Glutamatergic neuron (in vitro differentiated cells): ENCODE data around the gene GRAMD1B. TPM values are rescaled to one million over a fixed set of nuclear protein-coding genes. Genes with fewer than 3 reads are reported as not detected.

Experiments
- DNase-seq: peaks from one replicate; pipeline ENCODE4 v3.0.0; 2022
- H3K27ac Mint-ChIP-seq: one replicate; pipeline ENCODE4 v1.8.0; 2020; ENCODE audit warnings: mild to moderate bottlenecking, mixed read lengths, inconsistent platforms; ENCODE audit not compliant: unreplicated experiment
- H3K27me3 Mint-ChIP-seq: one replicate; pipeline ENCODE4 v1.8.0; 2020; ENCODE audit warnings: mild to moderate bottlenecking, moderate library complexity, mixed read lengths, inconsistent platforms; ENCODE audit not compliant: unreplicated experiment
- H3K36me3 Mint-ChIP-seq: one replicate; pipeline ENCODE4 v1.8.0; 2020; ENCODE audit warnings: mild to moderate bottlenecking, mixed read lengths, inconsistent platforms; ENCODE audit not compliant: unreplicated experiment
- H3K4me1 Mint-ChIP-seq: one replicate; pipeline ENCODE4 v1.8.0; 2020; ENCODE audit warnings: mild to moderate bottlenecking, low read depth, mixed read lengths, inconsistent platforms; ENCODE audit not compliant: unreplicated experiment
- H3K4me3 Mint-ChIP-seq: one replicate; pipeline ENCODE4 v1.8.0; 2020; ENCODE audit warnings: mild to moderate bottlenecking, mixed read lengths, inconsistent platforms; ENCODE audit not compliant: unreplicated experiment
- H3K9me3 Mint-ChIP-seq: one replicate; pipeline ENCODE4 v1.8.0; 2020; ENCODE audit warnings: mild to moderate bottlenecking, moderate library complexity, mixed read lengths, inconsistent platforms; ENCODE audit not compliant: unreplicated experiment
- total RNA-seq: library from RNA; stranded (reverse); fragmentation: NEBNext Ultra II Directional; extraction: Animal tissue kit (Norgen Biotek cat#: 25700); gene quantifications from one replicate; pipeline ENCODE4 v1.2.1, GENCODE V29; 2021; ENCODE audit not compliant: unreplicated experiment
- TF ChIP-seq, protein P1 (sequence below): fragments of 200-600 bp; sonication (generic); IDR thresholded peaks from one replicate; pipeline ENCODE4 v1.5.0; 2021; ENCODE audit not compliant: partially characterized antibody, unreplicated experiment

The GRAMD1B gene
- total RNA-seq, 1 donor from 2014 or later = 12.2 TPM

DNA sequence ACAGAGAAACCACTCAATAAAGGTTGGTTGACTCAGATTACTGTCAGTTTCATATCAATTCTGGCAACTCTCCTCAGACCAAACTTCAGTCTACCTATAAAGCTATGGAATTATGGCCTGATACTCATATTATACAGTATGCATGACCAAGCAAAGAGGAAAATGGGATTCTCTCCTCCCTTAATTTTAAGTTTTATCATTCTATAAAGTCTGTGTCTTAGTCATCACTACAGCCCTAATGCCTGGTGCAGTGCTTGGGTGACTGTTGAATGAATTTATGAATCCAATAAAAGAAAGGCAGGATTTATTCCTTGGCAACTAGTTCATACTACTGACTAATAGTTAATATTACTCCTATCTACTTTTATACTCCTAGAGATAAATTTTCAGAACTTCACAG lies 37.6 kb upstream of the GRAMD1B start:
- no peak overlapping the region for H3K4me3 Mint-ChIP-seq
- no peaks in the 10 kb centered on the region for H3K9me3 Mint-ChIP-seq
- no peaks in the 10 kb centered on the region for H3K36me3 Mint-ChIP-seq
- no peak for DNase-seq
- H3K27ac Mint-ChIP-seq = no peak overlapping the region
- TF ChIP-seq, protein P1, sequence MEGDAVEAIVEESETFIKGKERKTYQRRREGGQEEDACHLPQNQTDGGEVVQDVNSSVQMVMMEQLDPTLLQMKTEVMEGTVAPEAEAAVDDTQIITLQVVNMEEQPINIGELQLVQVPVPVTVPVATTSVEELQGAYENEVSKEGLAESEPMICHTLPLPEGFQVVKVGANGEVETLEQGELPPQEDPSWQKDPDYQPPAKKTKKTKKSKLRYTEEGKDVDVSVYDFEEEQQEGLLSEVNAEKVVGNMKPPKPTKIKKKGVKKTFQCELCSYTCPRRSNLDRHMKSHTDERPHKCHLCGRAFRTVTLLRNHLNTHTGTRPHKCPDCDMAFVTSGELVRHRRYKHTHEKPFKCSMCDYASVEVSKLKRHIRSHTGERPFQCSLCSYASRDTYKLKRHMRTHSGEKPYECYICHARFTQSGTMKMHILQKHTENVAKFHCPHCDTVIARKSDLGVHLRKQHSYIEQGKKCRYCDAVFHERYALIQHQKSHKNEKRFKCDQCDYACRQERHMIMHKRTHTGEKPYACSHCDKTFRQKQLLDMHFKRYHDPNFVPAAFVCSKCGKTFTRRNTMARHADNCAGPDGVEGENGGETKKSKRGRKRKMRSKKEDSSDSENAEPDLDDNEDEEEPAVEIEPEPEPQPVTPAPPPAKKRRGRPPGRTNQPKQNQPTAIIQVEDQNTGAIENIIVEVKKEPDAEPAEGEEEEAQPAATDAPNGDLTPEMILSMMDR = no peak
- H3K4me1 Mint-ChIP-seq = no peaks in the 10 kb centered on the region
- no peaks in the 10 kb centered on the region for H3K27me3 Mint-ChIP-seq

DNA sequence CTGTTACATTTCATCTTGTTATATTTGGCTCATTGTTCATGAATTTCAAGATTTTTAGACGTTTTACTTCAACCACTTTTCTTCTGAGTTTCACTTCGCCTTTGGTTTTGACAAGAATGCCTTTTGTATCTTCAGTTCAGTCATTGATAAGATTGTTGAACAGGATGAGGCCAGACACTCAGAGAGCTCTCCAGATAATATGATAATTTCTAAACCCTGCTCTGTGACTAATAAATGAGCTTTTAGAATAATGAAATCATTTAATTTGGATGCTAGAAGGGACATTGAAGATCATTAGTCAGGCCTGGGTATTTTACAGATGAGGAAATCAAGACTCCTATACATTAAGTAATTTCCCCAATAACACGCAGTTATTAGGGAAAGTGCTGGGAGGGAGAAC lies 37.2 kb upstream of the GRAMD1B start:
- H3K9me3 Mint-ChIP-seq = no peaks in the 10 kb centered on the region
- TF ChIP-seq, protein P1 = no peak
- no peaks in the 10 kb centered on the region for H3K4me1 Mint-ChIP-seq
- no peak for DNase-seq
- no peak overlapping the region for H3K4me3 Mint-ChIP-seq
- no peaks in the 10 kb centered on the region for H3K36me3 Mint-ChIP-seq
- no peak overlapping the region for H3K27ac Mint-ChIP-seq
- no peaks in the 10 kb centered on the region for H3K27me3 Mint-ChIP-seq

DNA sequence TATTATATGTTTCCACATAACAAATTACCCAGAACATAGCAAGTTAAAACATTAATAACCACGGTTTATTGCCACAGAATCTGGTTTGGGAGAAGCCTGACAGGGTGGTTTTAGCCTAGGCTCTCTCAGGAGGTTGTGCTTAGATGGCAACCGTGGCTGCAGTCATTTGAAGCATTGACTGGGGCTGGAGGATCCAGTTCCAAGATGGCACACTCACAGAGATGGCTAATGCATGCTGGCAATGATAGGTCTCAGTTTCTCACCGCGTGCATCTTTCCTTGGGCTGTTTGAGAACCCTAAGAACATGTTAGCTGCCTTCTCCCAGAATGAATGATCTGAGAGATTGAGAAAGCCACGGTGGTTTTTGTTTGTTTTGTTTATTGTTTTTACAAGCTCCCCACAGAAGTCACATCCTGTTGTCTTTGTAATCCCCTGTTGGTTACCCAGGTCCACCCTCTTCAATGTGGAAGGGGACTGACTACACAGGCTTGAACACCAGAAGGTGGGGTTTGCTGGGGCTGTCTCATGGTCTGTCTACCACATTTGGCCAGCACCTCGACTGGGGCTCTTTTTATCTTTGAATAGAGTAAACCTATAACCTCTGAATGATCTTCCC lies 36.6 kb upstream of the GRAMD1B start:
- no peak for DNase-seq
- Mint-ChIP-seq H3K4me3 (no peak overlapping the region), H3K4me1 (no peaks in the 10 kb centered on the region), H3K27me3 (no peaks in the 10 kb centered on the region), H3K9me3 (no peaks in the 10 kb centered on the region), H3K27ac (no peak overlapping the region), H3K36me3 (no peaks in the 10 kb centered on the region)
- TF ChIP-seq, protein P1 = no peak

DNA sequence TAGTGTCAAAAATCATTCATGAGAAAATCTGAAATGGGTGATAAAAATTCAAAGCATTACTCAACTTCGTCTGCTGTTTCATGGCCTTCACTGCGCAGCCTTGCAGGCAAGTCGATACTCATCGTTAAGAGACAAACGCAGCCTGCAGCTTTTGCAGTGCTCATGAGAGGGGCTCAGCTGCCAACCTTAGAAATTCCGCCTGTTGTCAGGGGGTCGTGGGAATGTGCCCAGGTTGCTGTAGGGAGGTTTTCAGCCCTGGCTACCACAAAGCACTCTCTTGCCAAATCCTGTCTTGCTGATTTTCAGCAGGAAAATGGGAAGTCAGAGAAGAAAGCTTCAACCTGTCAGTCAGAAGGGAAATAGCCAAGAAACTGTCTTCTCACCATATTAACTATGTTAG lies 25.4 kb upstream of the GRAMD1B start:
- no peak overlapping the region for H3K27ac Mint-ChIP-seq
- H3K4me3 Mint-ChIP-seq = no peak overlapping the region
- peaks cover 13% of the 10 kb centered on the region for H3K4me1 Mint-ChIP-seq
- TF ChIP-seq, protein P1 = no peak
- peaks cover 2% of the 10 kb centered on the region for H3K9me3 Mint-ChIP-seq
- no peaks in the 10 kb centered on the region for H3K36me3 Mint-ChIP-seq
- H3K27me3 Mint-ChIP-seq = peaks cover 4% of the 10 kb centered on the region
- DNase-seq = no peak

DNA sequence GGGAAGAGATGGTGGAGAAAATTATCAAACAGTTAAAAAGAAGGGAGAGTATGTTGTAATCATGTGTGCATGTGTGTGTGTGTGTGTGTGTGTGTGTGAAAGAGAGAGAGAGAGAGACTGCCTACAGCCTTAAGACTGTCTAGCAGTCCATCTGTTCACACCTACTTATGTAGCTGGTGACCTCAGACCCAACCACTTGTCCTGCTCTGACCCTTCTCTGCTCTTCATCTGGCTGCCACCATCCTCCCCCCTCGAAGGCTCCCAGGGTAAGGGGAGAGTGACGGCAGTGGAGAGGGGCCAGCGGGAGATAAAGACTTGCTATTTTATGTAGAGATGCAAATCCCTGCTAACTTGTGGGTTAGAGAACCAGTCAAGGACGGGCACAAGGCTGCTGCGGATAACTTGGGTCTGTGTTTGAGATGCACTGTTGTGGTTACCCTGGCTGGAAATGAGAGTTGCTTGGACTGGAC lies 24.9 kb upstream of the GRAMD1B start:
- Mint-ChIP-seq H3K9me3 (peaks cover 2% of the 10 kb centered on the region), H3K27me3 (peaks cover 4% of the 10 kb centered on the region), H3K4me1 (peaks cover 13% of the 10 kb centered on the region), H3K4me3 (no peak overlapping the region), H3K36me3 (no peaks in the 10 kb centered on the region), H3K27ac (no peak overlapping the region)
- TF ChIP-seq, protein P1 = no peak
- DNase-seq = no peak
